ENCODE measurements around the gene TSPYL1.
"Not testable (repeated sequence)": the region's sequence is repeated elsewhere in the genome, so short reads cannot be mapped to it uniquely, and the experiment has no call there.

Gene TSPYL1

GRCh38 chr6:116326181-116326671 lies 46.5 kb upstream of the TSPYL1 start:
- DNase-seq (ENCODE audit: extremely low read depth, insufficient read length), result no peak
- no peak for TF ChIP-seq CTCF (IDR thresholded peaks at IDR 0.05; ENCODE audit: insufficient read depth, low read length, poor library complexity, severe bottlenecking)
- no peak overlapping the region for H3K4me3 ChIP-seq (replicated peaks; ENCODE audit: low read depth, low read length)

GRCh38 chr6:116325634-116326132 lies 46.0 kb upstream of the TSPYL1 start:
- not testable (repeated sequence) for H3K4me3 ChIP-seq (replicated peaks; ENCODE audit: low read depth, low read length); H3K27me3 ChIP-seq (replicated peaks; ENCODE audit: control insufficient read depth, insufficient read depth, low read length)

More at GRCh38 chr6:116326181-116326671, 46.5 kb upstream of the TSPYL1 start:
- H3K36me3 ChIP-seq (ENCODE audit: control insufficient read depth, insufficient read depth, low read length), result no peaks in the 10 kb centered on the region
- no peaks in the 10 kb centered on the region for H3K27me3 ChIP-seq (replicated peaks; ENCODE audit: control insufficient read depth, insufficient read depth, low read length)

GRCh38 chr6:116323863-116324262 lies 44.1 kb upstream of the TSPYL1 start:
- Histone ChIP-seq H3K4me3 (replicated peaks; ENCODE audit: low read depth, low read length) (no peak overlapping the region), H3K36me3 (ENCODE audit: control insufficient read depth, insufficient read depth, low read length) (no peaks in the 10 kb centered on the region), H3K27me3 (replicated peaks; ENCODE audit: control insufficient read depth, insufficient read depth, low read length) (no peaks in the 10 kb centered on the region)
- DNase-seq (ENCODE audit: extremely low read depth, insufficient read length), result no peak
- TF ChIP-seq CTCF (IDR thresholded peaks at IDR 0.05; ENCODE audit: insufficient read depth, low read length, poor library complexity, severe bottlenecking), result no peak

More at GRCh38 chr6:116325634-116326132, 46.0 kb upstream of the TSPYL1 start:
- not testable (repeated sequence) for DNase-seq (ENCODE audit: extremely low read depth, insufficient read length); H3K36me3 ChIP-seq (ENCODE audit: control insufficient read depth, insufficient read depth, low read length)

- not testable (repeated sequence) for H3K4me3 ChIP-seq (replicated peaks; ENCODE audit: low read depth, low read length); H3K36me3 ChIP-seq (ENCODE audit: control insufficient read depth, insufficient read depth, low read length); DNase-seq (ENCODE audit: extremely low read depth, insufficient read length); H3K27me3 ChIP-seq (replicated peaks; ENCODE audit: control insufficient read depth, insufficient read depth, low read length)
Measured at GRCh38 chr6:116321933-116322332, 42.2 kb upstream of the TSPYL1 start.

- no peak overlapping the region for H3K4me3 ChIP-seq (replicated peaks; ENCODE audit: low read depth, low read length)
- DNase-seq (ENCODE audit: extremely low read depth, insufficient read length), result no peak
- no peaks in the 10 kb centered on the region for H3K27me3 ChIP-seq (replicated peaks; ENCODE audit: control insufficient read depth, insufficient read depth, low read length)
- no peaks in the 10 kb centered on the region for H3K36me3 ChIP-seq (ENCODE audit: control insufficient read depth, insufficient read depth, low read length)
- TF ChIP-seq CTCF (IDR thresholded peaks at IDR 0.05; ENCODE audit: insufficient read depth, low read length, poor library complexity, severe bottlenecking), result no peak
Measured at GRCh38 chr6:116316772-116317467, 37.2 kb upstream of the TSPYL1 start.

- TF ChIP-seq CTCF (IDR thresholded peaks at IDR 0.05; ENCODE audit: insufficient read depth, low read length, poor library complexity, severe bottlenecking), result no peak
- Histone ChIP-seq H3K27me3 (replicated peaks; ENCODE audit: control insufficient read depth, insufficient read depth, low read length) (no peaks in the 10 kb centered on the region), H3K36me3 (ENCODE audit: control insufficient read depth, insufficient read depth, low read length) (no peaks in the 10 kb centered on the region), H3K4me3 (replicated peaks; ENCODE audit: low read depth, low read length) (no peak overlapping the region)
- no peak for DNase-seq (ENCODE audit: extremely low read depth, insufficient read length)
Measured at GRCh38 chr6:116314878-116315277, 35.1 kb upstream of the TSPYL1 start.
